HCT116 (cell line): ENCODE data around the gene BIK. TPM values are rescaled to one million over a fixed set of nuclear protein-coding genes. Genes with fewer than 3 reads are reported as not detected.

Source experiments
- ATAC-seq: fragments of 200-7000 bp; cut with Tn5 transposase; 2 replicates; pipeline ENCODE4 v1.9.1; 2020; ENCODE audit warnings: mild to moderate bottlenecking, moderate library complexity
- BruUV-seq: library from RNA; stranded (reverse); fragments of 400-500 nt; replicated peaks from 2 replicates; lab custom pipeline; 2021; lab: Mats Ljungman, UMichigan
- CTCF ChIA-PET: fragments of 300-600 bp; sonication (Branson Sonifier 250); formaldehyde crosslinking; loops from one replicate; lab custom pipeline; 2021; ENCODE audit warnings: antibody characterized with exemption; lab: Charles Lee
- POLR2A ChIA-PET: fragments of 300-600, 350-600 bp; sonication (Branson Sonifier 250); formaldehyde crosslinking; loops from one replicate; lab custom pipeline; 2021; ENCODE audit warnings: antibody characterized with exemption; lab: Charles Lee
- RAD21 ChIA-PET, 2 experiments: fragments of 300-600 bp; sonication (Branson Sonifier 250); formaldehyde crosslinking; loops; one replicate each; lab custom pipeline; 2023; ENCODE audit warnings: low total read pairs in 2 of 2; ENCODE audit not compliant: uncharacterized antibody in 2 of 2, unreplicated experiment in 2 of 2, low non-redundant PET in 1 of 2; lab: Charles Lee
- DNase-seq: peaks from one replicate; pipeline ENCODE4 v3.0.0-alpha.2; 2010; ENCODE audit warnings: low read depth, low spot score
- H2AFZ ChIP-seq: fragments of 200-600 bp; shearing (Covaris generic), sonication (generic); 2 replicates; pipeline ENCODE4 v1.6.1; 2017; ENCODE audit warnings: low read depth, mixed run types, mixed read lengths, antibody characterized with exemption, low read length; ENCODE audit not compliant: poor library complexity, severe bottlenecking
- H3K27ac ChIP-seq: 2 replicates; pipeline ENCODE4 v1.5.1; 2012; ENCODE audit warnings: low read depth, low read length
- H3K27me3 ChIP-seq: fragments of 200-600 bp; sonication (generic); 2 replicates; pipeline ENCODE4 v1.6.1; 2016; ENCODE audit warnings: mixed run types, low read length, mixed read lengths; ENCODE audit not compliant: insufficient read depth
- H3K36me3 ChIP-seq, 2 experiments: fragments of 200-500 bp in 1 of 2; fragments of 200-600 bp in 1 of 2; sonication (Bioruptor generic) in 1 of 2; sonication (generic) in 1 of 2; 2 replicates each; pipeline versions ENCODE4 v1.5.1 to v1.6.1; 2014 to 2016; ENCODE audit warnings: low read length in 2 of 2, inconsistent platforms in 1 of 2, mixed read lengths in 1 of 2, mixed run types in 1 of 2; ENCODE audit not compliant: insufficient read depth in 2 of 2, control insufficient read depth in 1 of 2
- H3K4me1 ChIP-seq, 2 experiments: fragments of 200-600 bp in 1 of 2; sonication (generic) in 1 of 2; 2 replicates each; pipeline versions ENCODE4 v1.5.1 to v1.6.1; 2012 to 2017; ENCODE audit warnings: low read length in 2 of 2, inconsistent platforms in 1 of 2, mild to moderate bottlenecking in 1 of 2, mixed read lengths in 1 of 2, mixed run types in 1 of 2, moderate library complexity in 1 of 2; ENCODE audit not compliant: insufficient read depth in 2 of 2, control insufficient read depth in 1 of 2
- H3K4me2 ChIP-seq: fragments of 200-600 bp; sonication (generic); 2 replicates; pipeline ENCODE4 v1.6.1; 2017; ENCODE audit warnings: mixed run types, low read length, mixed read lengths
- H3K4me3 ChIP-seq, 2 experiments: fragments of 200-600 bp in 1 of 2; sonication (generic) in 1 of 2; replicated peaks in 1 of 2; 2 replicates each; pipeline ENCODE4 v1.5.1; 2011 to 2016; ENCODE audit warnings: low read length in 2 of 2, control low read depth in 1 of 2, low read depth in 1 of 2, mild to moderate bottlenecking in 1 of 2, mixed read lengths in 1 of 2, mixed run types in 1 of 2
- H3K79me2 ChIP-seq: fragments of 200-600 bp; sonication (generic); 2 replicates; pipeline ENCODE4 v1.6.1; 2017; ENCODE audit warnings: mild to moderate bottlenecking, mixed run types, low read length, moderate library complexity, mixed read lengths; ENCODE audit not compliant: insufficient read depth
- H3K9ac ChIP-seq: fragments of 200-600 bp; sonication (generic); 2 replicates; pipeline ENCODE4 v1.6.1; 2016; ENCODE audit warnings: low read length, mixed read lengths
- H3K9me2 ChIP-seq: fragments of 200-600 bp; sonication (generic), shearing (Covaris generic); 2 replicates; pipeline ENCODE4 v1.6.1; 2017; ENCODE audit warnings: mixed run types, mild to moderate bottlenecking, moderate library complexity; ENCODE audit not compliant: insufficient read depth
- H3K9me3 ChIP-seq, 2 experiments: fragments of 200-500 bp in 1 of 2; fragments of 200-600 bp in 1 of 2; sonication (Bioruptor generic) in 1 of 2; sonication (generic) in 1 of 2; 2 replicates each; pipeline ENCODE4 v1.6.1; 2014 to 2017; ENCODE audit warnings: low read length in 2 of 2, mixed read lengths in 2 of 2, inconsistent platforms in 1 of 2, low read depth in 1 of 2, mild to moderate bottlenecking in 1 of 2, mixed run types in 1 of 2, moderate library complexity in 1 of 2; ENCODE audit not compliant: control insufficient read depth in 1 of 2, insufficient read depth in 1 of 2
- H4K20me1 ChIP-seq: fragments of 200-600 bp; sonication (generic), shearing (Covaris generic); 2 replicates; pipeline ENCODE4 v1.6.1; 2017; ENCODE audit warnings: mixed run types, mild to moderate bottlenecking, moderate library complexity; ENCODE audit not compliant: insufficient read depth
- ATF3 ChIP-seq: IDR thresholded peaks from 2 replicates; pipeline ENCODE4 v1.6.1; 2012
- CBX3 ChIP-seq: IDR thresholded peaks from 2 replicates; pipeline ENCODE4 v1.6.1; 2012; ENCODE audit warnings: low read depth
- EZH2 ChIP-seq: fragments of 200-600 bp; sonication (generic); IDR thresholded peaks from 2 replicates; pipeline ENCODE4 v1.6.1; 2017; ENCODE audit warnings: antibody characterized with exemption, mixed run types
- EZH2phosphoT487 ChIP-seq: fragments of 200-600 bp; IDR thresholded peaks from 2 replicates; pipeline ENCODE4 v1.6.1; 2018; ENCODE audit warnings: antibody characterized with exemption, borderline replicate concordance
- FOSL1 ChIP-seq: IDR thresholded peaks from 2 replicates; pipeline ENCODE4 v1.6.1; 2012; ENCODE audit warnings: low read depth
- JUND ChIP-seq: IDR thresholded peaks from 2 replicates; pipeline ENCODE4 v1.6.1; 2012
- POLR2A ChIP-seq: IDR thresholded peaks from 2 replicates; pipeline ENCODE4 v1.7.0; 2011; ENCODE audit warnings: borderline replicate concordance; ENCODE audit not compliant: insufficient read depth, insufficient read length; ENCODE audit errors: extremely low read depth
- REST ChIP-seq: IDR thresholded peaks from 2 replicates; pipeline ENCODE4 v1.6.1; 2012; ENCODE audit warnings: low read depth
- TCF7L2 ChIP-seq: IDR thresholded peaks from 2 replicates; pipeline ENCODE4 v1.7.0; 2011; ENCODE audit warnings: borderline replicate concordance, inconsistent platforms; ENCODE audit not compliant: insufficient read depth, insufficient read length; ENCODE audit errors: extremely low read depth
- ZBTB33 ChIP-seq: IDR thresholded peaks from 2 replicates; pipeline ENCODE4 v1.6.1; 2011; ENCODE audit warnings: mild to moderate bottlenecking, low read length, moderate library complexity; ENCODE audit not compliant: insufficient replicate concordance; ENCODE audit errors: extremely low read depth
- intact Hi-C: fragments of 100-400 bp; cut with micrococcal nuclease; formaldehyde crosslinking; loops from 2 replicates; pipeline ENCODE4 v1.10.0; 2022
- total RNA-seq: library from RNA; stranded (reverse); gene quantifications from one replicate; pipeline ENCODE4 v1.2.1, GENCODE V29; 2021; ENCODE audit not compliant: unreplicated experiment

The BIK gene
- total RNA-seq, 1 experiment from 2014 or later: 31.0 TPM

GRCh38 chr22:43155789-43156188, 45.2 kb downstream of the BIK start:
- Histone ChIP-seq H3K4me3 (no peak overlapping the region), H3K9me2 (no peaks in the 10 kb centered on the region), H3K9me3 (no peaks in the 10 kb centered on the region)
- TF ChIP-seq CBX3 (no peak), REST (no peak), ATF3 (no peak), EZH2 (no peak), JUND (no peak), ZBTB33 (no peak), TCF7L2 (no peak), FOSL1 (no peak), POLR2A (no peak), EZH2phosphoT487 (no peak)
- TF ChIP-seq, all 23 proteins: peak for 0
- ChIA-PET CTCF (no interaction called here), RAD21 (no interaction called here), POLR2A (no interaction called here)
- ATAC-seq (no peak), DNase-seq (no peak)
- no peaks in the 10 kb centered on the region for H4K20me1 ChIP-seq
- H3K27me3 ChIP-seq: no peaks in the 10 kb centered on the region
- intact Hi-C loops: no loop called here
- H2AFZ ChIP-seq: no peak overlapping the region
- H3K4me1 ChIP-seq: peaks cover 9 to 42% of the 10 kb centered on the region in 2 experiments
- peaks cover 0 to 3% of the 10 kb centered on the region in 2 experiments; a peak in 3 of 4 replicates for H3K36me3 ChIP-seq
- no peak overlapping the region for H3K27ac ChIP-seq
- no TSS peak for BruUV-seq
- H3K9ac ChIP-seq: no peak overlapping the region
- peak overlapping the region; percentile 27; the same call in 1 of the 2 replicates for H3K4me2 ChIP-seq
- peaks cover 59% of the 10 kb centered on the region for H3K79me2 ChIP-seq
